Activated naive CD4-positive, alpha-beta T cell treated with anti-CD3 and anti-CD28 coated beads, Interleukin-2, amount 50 U/mL, for 72 hours (primary cell): Measurements from ENCODE around the gene INPP5J. TPM values are rescaled to one million over a fixed set of nuclear protein-coding genes. Genes with fewer than 3 reads are reported as not detected.
A peak's percentile ranks its signal among the peaks of the same experiment; 100 is the strongest.

Experiments used
- ATAC-seq, 2 donors: fragments of 150-1000 bp; cut with Tn5 transposase; 2 replicates each; pipeline ENCODE4 v1.10.0; 2021; ENCODE audit warnings: mild to moderate bottlenecking in 2 of 2, moderate library complexity in 2 of 2
- DNase-seq, 2 donors: peaks; one replicate each; pipeline ENCODE4 v3.0.0; 2021 to 2022; ENCODE audit warnings: low spot score in 2 of 2
- H3K27ac Mint-ChIP-seq, 2 donors: one replicate each; pipeline ENCODE4 v1.8.0; 2022; ENCODE audit warnings: mild to moderate bottlenecking in 2 of 2, mixed read lengths in 2 of 2
- H3K36me3 Mint-ChIP-seq, 2 donors: one replicate each; pipeline ENCODE4 v1.8.0; 2022; ENCODE audit warnings: mixed read lengths in 2 of 2
- H3K9me3 Mint-ChIP-seq, 2 donors: one replicate each; pipeline ENCODE4 v1.8.0; 2022; ENCODE audit warnings: mixed read lengths in 2 of 2
- total RNA-seq, 2 donors: library from RNA; stranded (reverse); gene quantifications; one replicate each; pipeline ENCODE4 v1.2.3, GENCODE V29; 2022

Gene INPP5J
- total RNA-seq, 2 donors from 2014 or later, result 0.32 to 0.43 TPM

DNA sequence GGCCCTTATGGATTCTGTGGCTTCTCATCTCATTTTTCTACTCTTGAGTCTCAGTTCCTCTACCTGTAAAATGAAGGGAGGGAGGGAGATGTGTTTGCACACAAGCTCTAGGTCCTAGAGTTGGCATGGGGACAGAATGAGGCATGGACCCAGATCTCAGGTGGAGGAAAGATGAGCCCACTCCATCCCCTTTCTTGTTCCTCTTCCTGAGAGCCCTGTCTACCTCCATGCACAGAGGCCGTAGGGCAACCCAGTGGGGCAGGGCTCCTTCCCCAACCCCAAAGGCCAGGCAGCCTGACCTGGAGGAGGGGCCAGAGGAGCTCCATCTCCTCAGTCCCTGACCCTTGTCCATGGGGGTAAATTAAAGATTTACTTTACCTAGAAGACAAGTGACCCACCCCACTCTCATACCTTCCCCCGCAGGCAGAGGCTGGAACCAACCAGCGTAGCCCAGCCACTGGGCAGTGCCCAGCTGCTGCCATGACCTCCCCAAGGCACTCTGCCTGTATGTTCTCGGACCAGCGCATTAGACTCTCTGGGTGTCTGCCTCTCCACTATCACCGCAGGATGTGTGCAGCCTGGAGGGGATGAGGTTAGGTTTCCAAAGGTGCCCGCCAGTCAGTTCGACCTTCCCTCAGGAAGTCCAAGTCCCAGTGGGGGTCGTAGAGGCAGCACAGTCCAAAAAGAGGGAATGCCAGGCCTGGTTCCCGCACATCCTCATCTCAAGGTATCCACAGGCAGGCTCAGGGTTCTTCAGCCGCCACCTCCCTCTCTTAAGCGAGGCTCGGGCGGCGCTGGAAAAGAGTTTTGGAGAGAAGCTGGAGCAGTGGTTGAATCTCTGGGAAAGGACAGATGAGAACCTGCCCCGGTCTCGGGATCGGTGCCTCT is 38.6 kb upstream of the INPP5J start:
- peak overlapping the region; percentile 90 to 95 for H3K27ac Mint-ChIP-seq
- DNase-seq (no peak), ATAC-seq (peak in 1 of 2 donors; percentile 6)
- no peaks in the 10 kb centered on the region for H3K9me3 Mint-ChIP-seq
- H3K36me3 Mint-ChIP-seq, result peaks cover 6 to 29% of the 10 kb centered on the region in 2 donors

DNA sequence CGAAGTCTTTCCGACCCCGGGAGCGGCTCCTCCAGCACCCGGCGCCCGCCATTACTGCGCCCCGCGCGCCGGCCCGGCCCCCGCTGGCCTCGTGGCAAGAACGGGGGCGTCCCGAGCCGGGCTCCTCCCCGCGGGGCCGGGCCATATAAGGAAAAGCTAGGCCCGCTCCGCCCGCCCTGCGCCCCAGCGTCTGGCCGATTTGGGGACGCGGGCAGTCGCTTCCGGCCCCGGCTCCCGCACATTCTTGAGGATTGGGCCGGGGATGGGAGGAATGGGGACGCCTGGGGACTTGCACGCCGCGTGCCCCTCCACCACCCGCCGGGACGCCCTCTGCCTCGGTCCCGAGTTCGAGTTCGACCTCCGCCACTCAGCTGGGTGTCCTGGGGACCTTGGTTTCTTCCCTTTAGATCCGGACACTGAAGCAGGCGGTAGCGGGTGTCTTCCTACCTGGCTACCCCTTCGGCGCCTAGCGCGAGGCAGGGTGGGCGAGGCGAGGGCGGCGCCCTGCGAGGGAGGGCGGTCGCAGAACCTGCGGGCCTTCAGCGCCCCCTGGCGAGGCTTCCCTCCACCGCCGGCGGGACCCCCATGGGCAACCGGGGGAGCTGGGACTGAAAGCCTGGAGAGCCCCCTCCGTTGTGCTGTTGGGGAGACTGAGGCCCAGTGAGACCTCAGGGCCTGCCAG is 37.8 kb upstream of the INPP5J start:
- ATAC-seq (peak; percentile 82 to 83), DNase-seq (peak; percentile 89)
- Mint-ChIP-seq H3K36me3 (peaks cover 6 to 29% of the 10 kb centered on the region in 2 donors), H3K9me3 (no peaks in the 10 kb centered on the region), H3K27ac (peak overlapping the region; percentile 72 to 90)

DNA sequence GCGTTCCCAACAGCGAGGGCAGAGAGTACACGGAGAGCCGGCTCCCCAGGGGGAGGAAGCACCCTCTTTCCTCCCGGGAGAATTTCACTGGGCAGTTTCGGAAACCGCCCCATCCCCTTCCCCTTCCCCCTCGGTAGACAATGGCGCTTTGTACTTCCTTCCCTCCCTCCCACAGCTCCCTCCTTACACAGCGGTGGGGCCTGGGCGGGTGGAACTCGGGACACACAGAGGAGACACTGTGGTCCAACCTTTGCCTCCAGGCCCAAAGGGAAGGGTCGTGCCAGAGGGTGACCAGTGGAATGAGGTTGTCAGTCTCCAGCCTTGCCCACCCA is 37.3 kb upstream of the INPP5J start:
- peaks cover 6 to 29% of the 10 kb centered on the region in 2 donors for H3K36me3 Mint-ChIP-seq
- ATAC-seq, result no peak
- H3K9me3 Mint-ChIP-seq, result no peaks in the 10 kb centered on the region
- DNase-seq, result no peak
- H3K27ac Mint-ChIP-seq, result peak overlapping the region; percentile 72 to 90

DNA sequence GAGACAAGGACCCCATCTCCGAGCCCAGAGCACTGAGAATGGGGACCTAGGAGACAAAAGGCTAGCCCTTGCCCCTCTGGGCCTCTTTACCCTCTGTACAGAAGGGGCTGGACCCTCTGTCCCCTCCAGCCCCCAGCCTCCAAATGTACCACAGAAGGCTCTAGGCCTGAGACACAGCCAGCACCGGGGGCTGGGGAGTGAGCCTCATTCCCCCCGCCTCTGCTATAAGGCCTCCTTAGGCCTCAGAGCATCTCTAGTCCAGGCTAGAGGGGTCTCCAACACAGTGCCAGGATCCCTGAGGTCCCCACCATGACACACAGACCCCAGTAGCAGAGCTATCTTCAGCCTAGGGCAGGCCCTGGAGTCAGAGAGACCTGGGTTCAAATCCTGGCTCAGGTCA is 36.8 kb upstream of the INPP5J start:
- peak overlapping the region in 1 of 2 donors; percentile 90 for H3K27ac Mint-ChIP-seq
- DNase-seq (no peak), ATAC-seq (no peak)
- no peaks in the 10 kb centered on the region for H3K9me3 Mint-ChIP-seq
- peaks cover 6 to 29% of the 10 kb centered on the region in 2 donors for H3K36me3 Mint-ChIP-seq

DNA sequence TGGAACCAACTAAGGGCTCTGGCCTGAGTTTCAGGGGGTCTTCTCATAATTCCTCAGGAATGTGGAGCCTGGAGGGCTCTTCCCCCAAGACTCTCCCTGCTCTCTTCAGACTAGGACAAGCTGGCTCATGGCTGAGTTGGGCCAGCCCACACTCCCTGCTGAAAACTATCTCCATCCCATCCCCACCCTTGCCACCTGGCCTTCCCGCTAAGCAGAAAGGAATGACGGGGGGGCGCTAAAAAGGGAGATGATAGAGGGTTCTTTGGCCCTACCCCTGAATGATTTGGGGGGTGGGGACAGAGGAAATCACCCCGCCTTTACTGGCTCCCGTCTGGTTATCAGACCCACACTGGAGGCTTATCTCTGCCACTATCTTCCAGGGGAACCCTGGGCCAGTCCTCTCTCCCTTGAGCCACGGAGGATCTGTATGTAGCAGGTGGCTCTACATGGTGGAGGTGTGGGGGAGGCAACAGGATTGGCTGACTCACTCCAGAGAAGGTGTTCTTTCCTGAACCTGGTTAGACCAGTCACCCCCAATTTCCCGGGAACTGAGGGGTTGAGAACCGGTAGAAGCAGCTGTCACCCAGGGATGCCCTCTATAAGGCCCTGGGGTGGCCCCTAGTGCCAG is 35.9 kb upstream of the INPP5J start:
- DNase-seq (no peak), ATAC-seq (no peak)
- H3K9me3 Mint-ChIP-seq, result no peaks in the 10 kb centered on the region
- peaks cover 6 to 22% of the 10 kb centered on the region in 2 donors for H3K36me3 Mint-ChIP-seq
- H3K27ac Mint-ChIP-seq, result no peak overlapping the region

DNA sequence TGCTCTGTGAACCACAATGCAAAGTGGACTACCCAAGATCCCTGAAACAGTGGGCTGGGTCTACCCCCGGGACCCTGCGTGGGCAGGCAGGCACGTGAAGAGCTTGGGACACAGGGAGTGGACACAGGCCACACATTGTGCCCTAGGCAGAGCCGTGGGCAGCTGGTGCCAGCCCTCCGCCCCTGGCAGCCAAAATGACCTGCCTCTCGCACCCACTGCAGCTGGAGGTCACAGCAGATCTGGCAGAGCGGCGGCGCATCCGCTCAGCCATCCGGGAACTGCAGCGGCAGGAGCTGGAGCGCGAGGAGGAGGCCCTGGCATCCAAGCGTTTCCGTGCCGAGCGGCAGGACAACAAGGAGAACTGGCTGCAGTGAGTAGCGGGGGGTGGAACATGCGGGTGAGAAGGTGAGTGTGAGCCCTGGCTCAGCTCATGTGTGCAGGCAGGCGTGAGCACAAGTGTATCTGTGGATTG is 35.0 kb upstream of the INPP5J start:
- Mint-ChIP-seq H3K36me3 (peaks cover 0 to 15% of the 10 kb centered on the region in 2 donors), H3K9me3 (no peaks in the 10 kb centered on the region), H3K27ac (no peak overlapping the region)
- DNase-seq (no peak), ATAC-seq (no peak)

DNA sequence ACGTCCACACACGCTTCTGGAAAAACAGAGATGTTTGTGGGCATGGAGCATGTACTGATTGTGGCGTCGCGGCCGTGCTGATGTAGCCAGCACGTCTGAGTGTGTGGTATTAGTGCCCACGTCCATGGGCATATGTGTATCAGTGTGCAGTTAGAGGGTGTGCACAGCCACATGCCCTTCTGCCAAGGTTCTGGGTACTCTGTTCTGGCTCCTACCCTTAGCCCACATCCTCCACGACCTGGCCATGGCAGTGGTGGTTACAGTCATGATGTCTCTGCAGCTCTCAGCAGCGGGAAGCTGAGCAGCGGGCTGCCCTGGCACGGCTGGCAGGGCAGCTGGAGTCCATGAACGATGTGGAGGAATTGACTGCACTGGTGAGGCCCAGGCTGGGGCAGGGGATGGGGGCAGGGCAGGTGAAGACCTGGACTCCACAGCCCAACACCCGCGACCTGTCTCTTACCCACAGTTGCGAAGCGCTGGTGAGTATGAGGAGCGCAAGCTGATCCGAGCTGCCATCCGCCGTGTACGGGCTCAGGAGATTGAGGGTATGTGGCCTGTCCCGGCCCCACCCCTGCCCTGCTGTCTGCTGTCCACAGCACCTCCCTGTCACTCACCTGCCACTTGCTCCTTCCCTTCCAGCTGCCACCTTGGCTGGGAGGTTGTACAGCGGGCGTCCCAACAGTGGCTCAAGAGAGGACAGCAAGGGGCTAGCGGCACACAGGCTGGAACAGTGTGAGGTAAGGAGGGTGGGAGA is 34.4 kb upstream of the INPP5J start:
- DNase-seq, result no peak
- Mint-ChIP-seq H3K27ac (no peak overlapping the region), H3K9me3 (no peaks in the 10 kb centered on the region), H3K36me3 (peaks cover 0 to 10% of the 10 kb centered on the region in 2 donors)
- no peak for ATAC-seq

DNA sequence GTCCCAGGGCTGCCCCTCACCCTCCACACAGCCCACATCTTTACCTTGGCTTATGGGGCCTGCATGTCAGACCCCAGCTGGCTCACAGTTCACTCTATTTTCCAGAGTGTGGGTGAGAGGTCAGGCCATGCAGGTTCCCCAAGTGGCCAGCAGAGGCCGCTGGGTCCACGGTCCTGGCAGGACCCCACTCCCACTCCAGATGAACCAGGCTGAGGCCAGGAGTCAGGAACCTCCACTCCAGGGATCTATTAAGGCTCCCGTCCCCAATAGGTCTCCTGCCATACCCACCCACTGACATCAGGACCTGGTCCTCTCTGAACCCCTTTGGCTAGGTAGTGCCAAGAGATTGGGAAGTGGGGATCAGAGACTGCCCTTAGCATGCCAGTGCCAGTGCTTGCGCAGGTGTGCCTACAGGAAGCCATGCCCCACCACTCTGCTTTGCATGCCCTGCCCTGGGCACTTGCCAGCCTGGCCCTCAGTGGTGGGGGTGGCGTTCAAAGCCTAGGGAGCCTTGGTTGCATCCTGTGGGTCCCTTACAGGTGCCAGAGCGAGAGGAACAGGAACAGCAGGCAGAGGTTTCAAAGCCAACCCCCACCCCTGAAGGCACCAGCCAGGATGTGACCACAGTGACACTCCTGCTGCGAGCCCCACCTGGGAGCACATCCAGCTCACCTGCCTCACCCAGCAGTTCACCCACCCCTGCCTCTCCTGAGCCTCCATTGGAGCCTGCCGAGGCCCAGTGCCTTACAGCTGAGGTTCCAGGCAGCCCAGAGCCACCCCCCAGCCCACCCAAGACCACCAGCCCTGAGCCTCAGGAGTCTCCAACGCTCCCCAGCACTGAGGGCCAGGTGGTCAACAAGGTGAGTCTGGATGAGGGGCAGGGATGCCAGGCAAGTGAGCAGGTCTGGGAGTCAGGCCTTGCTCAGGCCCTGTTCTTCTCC is 33.3 kb upstream of the INPP5J start:
- no peak overlapping the region for H3K27ac Mint-ChIP-seq
- ATAC-seq (no peak), DNase-seq (no peak)
- no peaks in the 10 kb centered on the region for H3K9me3 Mint-ChIP-seq
- H3K36me3 Mint-ChIP-seq, result peaks cover 0 to 1% of the 10 kb centered on the region in 2 donors

DNA sequence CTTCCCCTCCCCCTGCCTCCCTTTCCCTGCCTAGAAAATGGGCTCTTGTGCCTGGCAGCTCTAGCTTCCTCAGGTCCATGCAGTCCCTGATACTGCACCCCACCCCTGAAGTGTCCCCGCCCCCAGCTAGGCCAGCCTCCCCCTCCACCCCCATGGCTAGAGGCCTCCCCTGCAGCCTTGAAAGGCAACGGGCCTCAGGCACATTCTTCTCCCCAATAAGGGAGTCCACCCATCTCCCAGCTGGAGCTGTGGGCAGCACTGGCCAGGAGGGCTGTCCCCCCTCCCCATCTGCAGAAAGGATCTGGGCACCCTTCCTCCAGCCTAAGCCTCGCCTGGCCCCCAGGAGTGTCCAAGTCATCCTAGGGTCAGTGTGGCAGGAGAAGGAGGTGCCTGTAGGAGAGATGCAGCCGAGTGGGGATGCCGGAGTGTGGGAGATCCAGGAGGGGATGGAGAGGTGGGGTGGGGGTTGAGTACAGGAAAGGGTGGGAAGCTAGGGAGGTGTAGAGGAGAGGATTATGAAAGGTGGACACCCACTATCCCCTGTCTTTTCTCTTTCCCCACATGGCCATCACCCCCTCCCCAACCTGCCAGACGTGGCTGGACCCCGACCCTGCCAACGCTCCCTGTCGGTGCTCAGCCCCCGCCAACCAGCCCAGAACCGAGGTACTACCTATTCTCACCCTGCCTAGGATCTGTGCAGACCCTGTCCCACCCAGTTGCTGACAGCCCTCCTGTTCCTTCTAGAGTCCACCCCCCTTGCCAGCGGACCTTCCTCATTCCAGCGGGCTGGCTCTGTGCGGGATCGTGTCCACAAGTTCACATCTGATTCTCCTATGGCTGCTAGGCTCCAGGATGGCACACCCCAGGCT is 32.3 kb upstream of the INPP5J start:
- Mint-ChIP-seq H3K9me3 (no peaks in the 10 kb centered on the region), H3K27ac (no peak overlapping the region)

DNA sequence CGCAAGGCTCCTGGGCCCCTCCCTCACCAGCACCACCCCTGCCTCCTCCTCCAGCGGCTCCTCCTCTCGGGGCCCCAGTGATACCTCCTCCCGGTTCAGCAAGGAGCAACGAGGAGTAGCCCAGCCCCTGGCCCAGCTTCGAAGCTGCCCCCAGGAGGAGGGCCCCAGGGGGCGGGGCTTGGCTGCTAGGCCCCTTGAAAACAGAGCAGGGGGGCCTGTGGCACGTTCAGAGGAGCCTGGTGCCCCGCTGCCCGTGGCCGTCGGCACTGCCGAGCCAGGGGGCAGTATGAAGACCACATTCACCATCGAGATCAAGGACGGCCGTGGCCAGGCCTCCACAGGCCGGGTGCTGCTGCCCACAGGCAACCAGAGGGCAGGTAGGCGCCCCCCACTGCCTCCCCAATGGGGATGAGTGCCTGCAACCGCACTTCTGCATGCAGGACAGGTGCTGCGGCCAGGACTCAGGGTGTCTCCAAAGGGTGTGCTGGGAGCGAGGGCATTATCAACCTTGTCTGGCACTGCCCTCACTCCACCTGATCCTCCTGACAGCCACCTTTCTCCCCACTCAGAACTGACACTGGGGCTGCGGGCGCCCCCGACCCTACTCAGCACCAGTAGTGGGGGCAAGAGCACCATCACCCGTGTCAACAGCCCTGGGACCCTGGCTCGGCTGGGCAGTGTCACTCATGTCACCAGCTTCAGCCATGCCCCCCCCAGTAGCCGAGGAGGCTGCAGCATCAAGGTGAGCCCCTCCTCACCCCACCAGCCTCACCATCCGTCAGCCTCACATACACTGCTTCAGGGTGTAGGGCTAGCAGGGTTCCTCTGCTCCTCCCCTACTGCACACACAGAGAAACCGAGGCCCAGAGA is 31.4 kb upstream of the INPP5J start:
- Mint-ChIP-seq H3K27ac (no peak overlapping the region), H3K9me3 (no peaks in the 10 kb centered on the region), H3K36me3 (no peaks in the 10 kb centered on the region)
- ATAC-seq (no peak), DNase-seq (no peak)

More for the DNA sequence above, 32.3 kb upstream of the INPP5J start:
- no peaks in the 10 kb centered on the region for H3K36me3 Mint-ChIP-seq
- ATAC-seq (no peak), DNase-seq (no peak)

DNA sequence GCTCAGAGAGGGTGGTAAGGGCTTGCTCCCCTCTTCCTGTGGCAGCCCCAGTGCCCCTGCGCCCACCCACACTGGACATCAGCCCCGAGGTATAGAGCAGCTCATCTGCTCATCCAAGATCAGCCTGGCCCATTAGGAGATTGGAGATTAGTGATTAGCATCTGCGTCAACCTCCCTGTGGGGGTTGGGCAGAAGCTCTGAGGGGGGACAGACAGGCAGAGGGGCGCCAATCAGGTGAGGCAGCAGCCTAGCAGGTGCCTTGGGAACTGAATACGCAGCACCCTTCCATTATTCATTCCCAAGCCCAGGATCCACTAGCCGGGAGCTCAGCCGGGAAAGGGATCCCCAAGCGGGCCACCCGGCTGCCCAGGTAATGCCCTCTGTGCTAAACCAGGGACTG is 30.6 kb upstream of the INPP5J start:
- DNase-seq, result no peak
- Mint-ChIP-seq H3K9me3 (no peaks in the 10 kb centered on the region), H3K36me3 (no peaks in the 10 kb centered on the region), H3K27ac (no peak overlapping the region)
- ATAC-seq, result no peak

DNA sequence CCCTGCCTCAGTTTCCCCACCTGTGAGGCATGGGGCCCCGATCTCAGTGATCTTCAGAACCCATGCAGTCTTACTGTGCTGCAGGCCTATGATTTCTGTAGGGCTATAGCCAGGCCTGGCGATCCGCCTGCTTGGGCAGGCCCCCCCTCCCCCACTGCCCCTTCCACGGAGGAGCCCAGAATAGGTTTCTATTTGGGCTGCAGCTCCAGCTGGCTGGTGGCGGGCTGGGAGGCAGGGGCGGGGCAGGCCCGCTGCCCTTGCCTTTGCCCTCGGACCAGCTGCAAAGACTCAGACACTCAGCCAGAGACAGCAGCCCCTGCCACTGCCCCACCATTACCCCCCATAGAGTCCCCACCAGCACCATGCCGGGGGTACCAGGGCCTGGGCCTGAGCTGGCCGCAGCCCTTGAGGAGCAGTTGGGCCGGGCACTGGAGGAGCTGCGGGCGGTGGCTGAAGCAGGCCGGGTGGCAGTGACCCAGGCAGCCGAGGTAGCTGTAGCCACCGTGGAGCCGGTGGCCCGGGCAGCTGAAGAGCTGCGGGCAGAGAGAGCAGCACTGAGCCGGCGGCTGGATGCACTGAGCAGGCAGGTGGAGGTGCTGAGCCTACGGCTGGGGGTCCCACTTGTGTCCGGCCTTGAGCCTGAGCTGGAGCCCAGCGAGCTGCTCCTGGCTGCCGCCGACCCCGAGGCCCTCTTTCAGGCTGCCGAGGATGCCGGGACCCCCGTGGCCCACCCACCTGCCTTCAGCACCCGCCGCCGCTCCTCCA is 29.5 kb upstream of the INPP5J start:
- Mint-ChIP-seq H3K36me3 (no peaks in the 10 kb centered on the region), H3K27ac (no peak overlapping the region), H3K9me3 (no peaks in the 10 kb centered on the region)
- DNase-seq (no peak), ATAC-seq (no peak)

DNA sequence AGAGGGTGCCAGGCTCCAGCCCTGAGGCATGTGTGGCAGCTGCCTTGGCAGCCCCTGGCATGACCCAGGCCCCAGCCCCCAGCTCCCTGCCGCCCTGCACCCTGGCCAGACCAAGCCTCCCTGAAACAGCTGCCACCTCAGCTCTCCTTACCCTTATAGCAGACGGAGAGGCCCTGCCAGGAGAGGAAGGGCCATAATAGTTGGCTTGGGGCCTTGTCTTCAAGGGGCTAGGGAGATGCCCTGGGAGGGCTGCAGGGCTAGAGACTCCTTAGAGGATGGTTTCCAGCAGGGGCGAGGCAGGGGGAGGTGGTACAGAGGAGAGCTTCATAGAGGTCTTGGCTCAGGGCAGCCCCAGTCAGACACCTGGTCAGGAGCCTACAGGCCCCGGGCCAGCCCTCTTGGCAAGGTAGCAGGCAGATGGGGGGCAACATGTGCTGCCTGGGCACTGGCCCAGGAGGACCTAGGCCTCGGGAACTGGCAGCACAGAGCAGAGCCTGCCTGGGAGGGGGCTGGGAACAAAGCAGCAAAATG is 28.7 kb upstream of the INPP5J start:
- Mint-ChIP-seq H3K9me3 (no peaks in the 10 kb centered on the region), H3K27ac (no peak overlapping the region), H3K36me3 (no peaks in the 10 kb centered on the region)
- DNase-seq, result no peak
- ATAC-seq, result no peak
